ENCODE data around the gene ARHGAP33. TPM values are rescaled to one million over a fixed set of nuclear protein-coding genes. Genes with fewer than 3 reads are reported as not detected.
"Not testable (repeated sequence)": the region's sequence is repeated elsewhere in the genome, so short reads cannot be mapped to it uniquely, and the experiment has no call there.

The ARHGAP33 gene
- total RNA-seq, 4 donors from 2014 or later, result 0.26 to 43.4 (median 8.9) TPM

DNA sequence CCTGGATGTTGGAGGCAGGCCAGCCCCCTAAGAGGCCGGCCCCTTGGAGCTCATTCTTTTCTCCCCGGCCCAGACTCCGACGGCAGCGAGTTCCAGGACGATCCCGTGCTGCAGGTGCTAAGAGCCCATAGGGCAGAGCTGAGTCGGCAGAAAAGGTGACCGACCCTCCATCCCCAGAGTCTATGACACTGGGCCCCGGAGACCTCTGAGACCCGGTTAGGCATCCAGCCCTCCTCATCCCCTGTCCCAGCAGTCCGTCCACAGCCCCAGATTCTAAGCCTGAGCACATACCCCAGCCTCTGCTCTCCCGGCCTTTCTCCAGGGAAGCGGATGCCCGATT lies 7.3 kb upstream of the ARHGAP33 start:
- no peaks in the 10 kb centered on the region for H3K36me3 ChIP-seq

DNA sequence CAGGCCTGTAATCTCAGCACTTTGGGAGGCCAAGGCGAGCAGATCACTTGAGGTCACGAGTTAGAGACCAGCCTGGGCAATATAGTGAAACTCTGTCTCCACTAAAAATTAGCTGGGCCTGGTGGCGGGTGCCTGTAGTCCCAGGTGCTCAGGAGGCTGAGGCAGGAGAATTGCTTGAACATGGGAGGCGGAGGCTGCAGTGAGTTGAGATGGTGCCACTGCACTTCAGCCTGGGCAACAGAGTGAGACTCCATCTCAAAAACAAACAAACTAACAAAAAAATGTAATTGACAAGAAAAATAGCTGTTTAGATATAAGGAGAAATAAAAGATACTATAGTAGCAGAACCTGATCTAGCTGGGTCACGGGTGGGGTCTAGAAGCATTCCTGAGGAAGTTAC lies 3.0 kb upstream of the ARHGAP33 start:
- intact Hi-C loops (cut with DNase I; ENCODE audit: low total_unique reads); H3K27me3 ChIP-seq; H3K27ac ChIP-seq; H3K4me1 ChIP-seq; H3K9me3 ChIP-seq; DNase-seq; H3K36me3 ChIP-seq; H3K4me3 ChIP-seq: not testable (repeated sequence)

More for the DNA sequence above, 7.3 kb upstream of the ARHGAP33 start:
- Histone ChIP-seq H3K9me3 (no peaks in the 10 kb centered on the region), H3K27me3 (no peaks in the 10 kb centered on the region), H3K27ac (no peak overlapping the region), H3K4me1 (no peaks in the 10 kb centered on the region), H3K4me3 (no peak overlapping the region)
- no peak for TF ChIP-seq POLR2A (IDR thresholded peaks at IDR 0.05)
- TF ChIP-seq, protein P1, sequence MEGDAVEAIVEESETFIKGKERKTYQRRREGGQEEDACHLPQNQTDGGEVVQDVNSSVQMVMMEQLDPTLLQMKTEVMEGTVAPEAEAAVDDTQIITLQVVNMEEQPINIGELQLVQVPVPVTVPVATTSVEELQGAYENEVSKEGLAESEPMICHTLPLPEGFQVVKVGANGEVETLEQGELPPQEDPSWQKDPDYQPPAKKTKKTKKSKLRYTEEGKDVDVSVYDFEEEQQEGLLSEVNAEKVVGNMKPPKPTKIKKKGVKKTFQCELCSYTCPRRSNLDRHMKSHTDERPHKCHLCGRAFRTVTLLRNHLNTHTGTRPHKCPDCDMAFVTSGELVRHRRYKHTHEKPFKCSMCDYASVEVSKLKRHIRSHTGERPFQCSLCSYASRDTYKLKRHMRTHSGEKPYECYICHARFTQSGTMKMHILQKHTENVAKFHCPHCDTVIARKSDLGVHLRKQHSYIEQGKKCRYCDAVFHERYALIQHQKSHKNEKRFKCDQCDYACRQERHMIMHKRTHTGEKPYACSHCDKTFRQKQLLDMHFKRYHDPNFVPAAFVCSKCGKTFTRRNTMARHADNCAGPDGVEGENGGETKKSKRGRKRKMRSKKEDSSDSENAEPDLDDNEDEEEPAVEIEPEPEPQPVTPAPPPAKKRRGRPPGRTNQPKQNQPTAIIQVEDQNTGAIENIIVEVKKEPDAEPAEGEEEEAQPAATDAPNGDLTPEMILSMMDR (IDR thresholded peaks at IDR 0.05), result no peak
- no peak for DNase-seq
- intact Hi-C loops (cut with DNase I; ENCODE audit: low total_unique reads), result no loop called here

DNA sequence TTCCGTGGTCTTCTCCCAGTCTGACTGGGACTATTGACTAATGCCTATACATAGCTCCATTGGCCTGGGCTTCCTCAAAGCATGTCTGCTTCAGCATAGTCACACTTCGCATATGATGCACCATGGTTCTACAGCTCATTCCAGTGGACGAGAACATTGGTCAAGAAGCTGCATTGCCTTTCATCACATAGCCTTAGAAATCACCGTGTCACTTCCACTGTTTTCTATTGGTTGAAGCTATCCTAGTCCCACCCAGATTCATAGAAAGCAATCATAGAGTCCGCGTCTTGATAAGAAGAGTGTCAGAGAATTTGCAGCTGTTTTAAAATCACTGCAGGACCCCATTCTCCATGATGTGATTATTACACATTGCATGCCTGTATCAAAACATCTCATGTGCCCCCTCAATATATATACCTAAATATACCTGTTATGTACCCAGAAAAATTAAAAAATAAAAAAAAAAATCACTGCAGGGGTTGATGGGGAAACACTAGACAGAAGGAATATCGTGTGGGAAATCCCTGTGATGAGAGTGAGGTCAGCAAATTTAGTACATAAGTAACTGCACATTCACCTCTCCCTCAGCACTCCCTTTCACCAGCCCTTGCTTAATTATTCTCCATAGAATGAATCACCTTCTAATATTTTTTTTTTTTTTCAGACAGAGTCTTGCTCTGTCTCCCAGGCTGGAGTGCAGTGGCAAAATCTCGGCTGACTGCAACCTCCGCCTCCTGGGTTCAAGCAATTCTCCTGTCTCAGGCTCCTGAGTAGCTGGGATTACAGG lies 2.2 kb upstream of the ARHGAP33 start:
- intact Hi-C loops (cut with DNase I; ENCODE audit: low total_unique reads), result no loop called here

DNA sequence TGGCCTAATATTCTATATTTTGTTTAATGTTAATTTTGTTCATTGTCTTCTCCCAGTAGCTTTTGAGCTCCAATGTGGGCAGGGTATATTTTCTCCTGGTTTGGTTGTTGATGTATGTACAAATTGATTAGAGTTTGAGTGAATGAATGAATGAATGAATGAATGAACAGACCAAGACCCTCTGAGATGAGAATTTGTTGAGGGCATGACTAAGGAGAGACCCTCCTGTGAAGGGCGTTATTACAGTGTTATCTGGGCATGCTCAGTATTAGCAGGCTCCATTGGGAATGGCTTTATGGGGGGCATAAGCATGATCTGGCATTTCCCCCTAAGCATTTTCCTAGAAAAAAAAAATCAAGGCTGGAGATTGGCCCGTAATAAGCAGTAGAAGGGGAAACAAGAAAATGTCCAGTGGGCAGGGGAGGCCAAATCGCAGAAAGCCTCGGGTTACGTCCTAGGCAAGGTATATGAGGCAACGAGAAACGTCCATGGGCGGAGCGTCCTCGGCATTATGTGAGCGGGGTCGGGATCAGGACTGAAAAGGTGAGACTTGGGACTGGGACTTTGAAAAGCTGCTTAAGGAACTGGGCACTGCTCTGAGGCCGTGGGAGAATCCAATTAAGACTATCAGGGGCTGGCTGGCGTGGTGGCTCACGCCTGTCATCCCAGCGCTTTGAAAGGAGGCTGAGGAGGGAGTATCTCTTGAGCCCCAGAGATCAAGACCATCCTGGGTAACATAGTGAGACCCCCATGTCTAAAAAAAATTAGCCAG lies 904 bp upstream of the ARHGAP33 start:
- no peak for DNase-seq
- no peak for TF ChIP-seq POLR2A (IDR thresholded peaks at IDR 0.05)
- TF ChIP-seq, protein P1 (IDR thresholded peaks at IDR 0.05), result no peak

More for the DNA sequence above, 2.2 kb upstream of the ARHGAP33 start:
- Histone ChIP-seq H3K4me3 (no peak overlapping the region), H3K27me3 (no peaks in the 10 kb centered on the region), H3K36me3 (no peaks in the 10 kb centered on the region), H3K4me1 (peaks cover 0 to 6% of the 10 kb centered on the region in 2 donors), H3K9me3 (no peaks in the 10 kb centered on the region), H3K27ac (no peak overlapping the region)
- DNase-seq, result no peak
- TF ChIP-seq, protein P1 (IDR thresholded peaks at IDR 0.05), result no peak
- TF ChIP-seq POLR2A (IDR thresholded peaks at IDR 0.05), result no peak

DNA sequence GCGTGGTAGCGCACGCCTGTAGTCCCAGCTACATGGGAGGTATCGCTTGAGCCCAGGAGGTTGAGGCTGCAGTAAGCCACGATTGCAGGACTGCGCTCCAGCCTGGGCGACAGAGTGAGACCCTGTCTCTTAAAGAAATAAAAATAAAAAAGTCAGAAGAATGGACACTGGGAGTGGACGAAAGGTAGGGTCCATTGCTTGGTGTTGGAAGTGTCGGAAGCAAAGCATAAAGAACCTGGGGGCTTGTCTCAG lies 392 bp upstream of the ARHGAP33 start:
- no peaks in the 10 kb centered on the region for H3K9me3 ChIP-seq
- intact Hi-C loops (cut with DNase I; ENCODE audit: low total_unique reads), result no loop called here
- no peaks in the 10 kb centered on the region for H3K36me3 ChIP-seq
- no peak for DNase-seq
- no peaks in the 10 kb centered on the region for H3K27me3 ChIP-seq
- peak overlapping the region; percentile 40 to 93 for H3K4me3 ChIP-seq
- no peak overlapping the region for H3K27ac ChIP-seq
- H3K4me1 ChIP-seq, result peaks cover 0 to 6% of the 10 kb centered on the region in 2 donors
- TF ChIP-seq, protein P1 (IDR thresholded peaks at IDR 0.05), result no peak
- TF ChIP-seq POLR2A (IDR thresholded peaks at IDR 0.05), result no peak

More for the DNA sequence above, 904 bp upstream of the ARHGAP33 start:
- Histone ChIP-seq H3K9me3 (no peaks in the 10 kb centered on the region), H3K27ac (no peak overlapping the region), H3K27me3 (no peaks in the 10 kb centered on the region), H3K36me3 (no peaks in the 10 kb centered on the region), H3K4me1 (peaks cover 0 to 6% of the 10 kb centered on the region in 2 donors), H3K4me3 (peak overlapping the region; percentile 40 to 93)
- intact Hi-C loops (cut with DNase I; ENCODE audit: low total_unique reads), result no loop called here
